MCF 10A (cell line): Measurements from ENCODE around the gene PRMT7. TPM values are rescaled to one million over a fixed set of nuclear protein-coding genes. Genes with fewer than 3 reads are reported as not detected.

Source experiments
- BruUV-seq: library from RNA; stranded (reverse); fragments of 400-500 nt; replicated peaks from 2 replicates; lab custom pipeline; 2021; lab: Mats Ljungman, UMichigan
- CTCF ChIA-PET: fragments of 300-600 bp; sonication (Branson Sonifier 250); formaldehyde crosslinking; extraction: SDS; loops from one replicate; lab custom pipeline; 2021; ENCODE audit warnings: antibody characterized with exemption, inconsistent platforms; lab: Yijun Ruan, JAX
- POLR2A ChIA-PET: fragments of 300-600, 350-650 bp; sonication (Branson Sonifier 250); formaldehyde crosslinking; extraction: SDS; loops from one replicate; lab custom pipeline; 2020; ENCODE audit warnings: antibody characterized with exemption, inconsistent platforms; lab: Yijun Ruan, JAX
- DNase-seq: peaks from one replicate; pipeline ENCODE4 v3.0.0-alpha.2; 2018; ENCODE audit not compliant: unreplicated experiment
- H3K27ac Mint-ChIP-seq: one replicate; pipeline ENCODE4 v1.8.0; 2022; ENCODE audit warnings: mild to moderate bottlenecking, low read depth, mixed read lengths; ENCODE audit not compliant: unreplicated experiment
- H3K27me3 Mint-ChIP-seq: one replicate; pipeline ENCODE4 v1.8.0; 2022; ENCODE audit warnings: mixed read lengths; ENCODE audit not compliant: insufficient read depth, unreplicated experiment
- H3K36me3 Mint-ChIP-seq: one replicate; pipeline ENCODE4 v1.8.0; 2022; ENCODE audit warnings: mild to moderate bottlenecking, moderate library complexity, mixed read lengths; ENCODE audit not compliant: insufficient read depth, unreplicated experiment
- H3K4me1 Mint-ChIP-seq: one replicate; pipeline ENCODE4 v1.8.0; 2022; ENCODE audit warnings: mixed read lengths; ENCODE audit not compliant: insufficient read depth, unreplicated experiment
- H3K4me3 Mint-ChIP-seq: one replicate; pipeline ENCODE4 v1.8.0; 2022; ENCODE audit warnings: mild to moderate bottlenecking, moderate library complexity, mixed read lengths; ENCODE audit not compliant: unreplicated experiment
- H3K9me3 Mint-ChIP-seq: one replicate; pipeline ENCODE4 v1.8.0; 2022; ENCODE audit warnings: mixed read lengths; ENCODE audit not compliant: unreplicated experiment
- CTCF ChIP-seq: fragments of 200-600 bp; IDR thresholded peaks from one replicate; pipeline ENCODE4 v1.8.0; 2022; ENCODE audit warnings: antibody characterized with exemption, mild to moderate bottlenecking; ENCODE audit not compliant: unreplicated experiment
- intact Hi-C: fragments of 100-400 bp; cut with micrococcal nuclease; formaldehyde crosslinking; loops from 2 replicates; pipeline ENCODE4 v1.14.1; 2022
- total RNA-seq: library from RNA; stranded (reverse); gene quantifications from 2 replicates; pipeline ENCODE4 v1.2.3, GENCODE V29; 2022

Gene PRMT7
- total RNA-seq, 1 experiment from 2014 or later, result 33.2 TPM

- TF ChIP-seq CTCF, result no peak
- POLR2A ChIA-PET, result no interaction called here
- CTCF ChIA-PET, result no interaction called here
- H3K4me1 Mint-ChIP-seq, result peaks cover 8% of the 10 kb centered on the region
- no peaks in the 10 kb centered on the region for H3K9me3 Mint-ChIP-seq
- DNase-seq, result no peak
- H3K27me3 Mint-ChIP-seq, result peaks cover 14% of the 10 kb centered on the region
- no TSS peak for BruUV-seq
- intact Hi-C loops, result no loop called here
- no peak overlapping the region for H3K4me3 Mint-ChIP-seq
- no peak overlapping the region for H3K27ac Mint-ChIP-seq
- H3K36me3 Mint-ChIP-seq, result no peaks in the 10 kb centered on the region
Observed at GRCh38 chr16:68403704-68404103, 92.9 kb downstream of the PRMT7 start.

- no TSS peak for BruUV-seq
- no peak for DNase-seq
- H3K36me3 Mint-ChIP-seq, result no peaks in the 10 kb centered on the region
- H3K9me3 Mint-ChIP-seq, result no peaks in the 10 kb centered on the region
- peaks cover 14% of the 10 kb centered on the region for H3K27me3 Mint-ChIP-seq
- intact Hi-C loops, result no loop called here
- CTCF ChIA-PET, result interaction anchor here (0.7 to 1.6 kb wide), 4 partner anchors 10 to 669 kb away, joined by 3 to 6 read pairs (median 4); no protein-coding TSS in a partner anchor
- H3K4me1 Mint-ChIP-seq, result peaks cover 8% of the 10 kb centered on the region
- no peak overlapping the region for H3K27ac Mint-ChIP-seq
- H3K4me3 Mint-ChIP-seq, result no peak overlapping the region
- POLR2A ChIA-PET, result interaction anchor here (0.6 kb wide), 1 partner anchor 44 kb away, joined by 3 read pairs; no protein-coding TSS in a partner anchor
- no peak for TF ChIP-seq CTCF
Observed at GRCh38 chr16:68404736-68405345, 94.0 kb downstream of the PRMT7 start.

- ChIA-PET CTCF (interaction anchor here (0.7 to 1.9 kb wide), 4 partner anchors 10 to 115 kb away, joined by 4 to 14 read pairs (median 6); no protein-coding TSS in a partner anchor), POLR2A (no interaction called here)
- intact Hi-C loops, result no loop called here
- H3K27me3 Mint-ChIP-seq, result peaks cover 17% of the 10 kb centered on the region
- no peak for TF ChIP-seq CTCF
- BruUV-seq, result no TSS peak
- H3K36me3 Mint-ChIP-seq, result no peaks in the 10 kb centered on the region
- no peak for DNase-seq
- H3K27ac Mint-ChIP-seq, result no peak overlapping the region
- no peaks in the 10 kb centered on the region for H3K9me3 Mint-ChIP-seq
- no peak overlapping the region for H3K4me3 Mint-ChIP-seq
- peaks cover 8% of the 10 kb centered on the region for H3K4me1 Mint-ChIP-seq
Observed at GRCh38 chr16:68406458-68407152, 95.8 kb downstream of the PRMT7 start.

Other genes with a start within 250 kb of the PRMT7 start
- 18.5 and 24.1 TPM in 2 replicates for gene NFATC3, start 225.6 kb upstream of the PRMT7 start, total RNA-seq
- gene ESRP2, start 74.9 kb upstream of the PRMT7 start, total RNA-seq, result 42.7 and 48.8 TPM in 2 replicates
- gene PLA2G15, start 65.6 kb upstream of the PRMT7 start, total RNA-seq, result 4.6 and 6.4 TPM in 2 replicates
- gene SLC7A6, start 46.5 kb upstream of the PRMT7 start, total RNA-seq, result 45.3 and 61.0 TPM in 2 replicates
- gene SLC7A6OS, start 73 bp upstream of the PRMT7 start, total RNA-seq, result 19.4 and 20.4 TPM in 2 replicates
- gene SMPD3, start 137.5 kb downstream of the PRMT7 start, total RNA-seq, result 0.25 TPM in 1 of 2 replicates, not detected in the other
- 25.5 and 29.3 TPM in 2 replicates for gene ZFP90, start 228.3 kb downstream of the PRMT7 start, total RNA-seq